ENCODE results near the gene NATD1.

NATD1 gene

GRCh38 chr17:21252796-21253645 lies at the start of gene NATD1:
Gene NATD1 (minus strand): TSS chr17:21253410. CDS start chr17:21253264, 146 bp downstream.
- peak; percentile 63 for DNase-seq

- DNase-seq: no peak
Observed at GRCh38 chr17:21301593-21302550, 48.7 kb upstream of the NATD1 start.

- DNase-seq: no peak
Observed at GRCh38 chr17:21300601-21301571, 47.7 kb upstream of the NATD1 start.

- DNase-seq: no peak
Observed at GRCh38 chr17:21299981-21300600, 46.9 kb upstream of the NATD1 start.

- no peak for DNase-seq
Observed at GRCh38 chr17:21298983-21299519, 45.8 kb upstream of the NATD1 start.

GRCh38 chr17:21298056-21298982 lies 45.1 kb upstream of the NATD1 start:
- no peak for DNase-seq

- DNase-seq: no peak
Observed at GRCh38 chr17:21297597-21297996, 44.4 kb upstream of the NATD1 start.

- DNase-seq: no peak
Observed at GRCh38 chr17:21297026-21297520, 43.9 kb upstream of the NATD1 start.

- no peak for DNase-seq
Observed at GRCh38 chr17:21296097-21297025, 43.2 kb upstream of the NATD1 start.

GRCh38 chr17:21295036-21295952 lies 42.1 kb upstream of the NATD1 start:
- DNase-seq: no peak

GRCh38 chr17:21294321-21295035 lies 41.3 kb upstream of the NATD1 start:
- DNase-seq: no peak

- no peak for DNase-seq
Observed at GRCh38 chr17:21293831-21294210, 40.6 kb upstream of the NATD1 start.

GRCh38 chr17:21292867-21293830 lies 39.9 kb upstream of the NATD1 start:
- DNase-seq: no peak

- DNase-seq: no peak
Observed at GRCh38 chr17:21291862-21292261, 38.7 kb upstream of the NATD1 start.

- DNase-seq: no peak
Observed at GRCh38 chr17:21291357-21291756, 38.1 kb upstream of the NATD1 start.
